ENCODE measurements around the gene FAM170B. TPM values are rescaled to one million over a fixed set of nuclear protein-coding genes. Genes with fewer than 3 reads are reported as not detected.

FAM170B gene
- total and polyA plus RNA-seq, 2 donors (not counting 3 experiments of a cell fraction or from before 2014, with no cell fraction given) = not detected

DNA sequence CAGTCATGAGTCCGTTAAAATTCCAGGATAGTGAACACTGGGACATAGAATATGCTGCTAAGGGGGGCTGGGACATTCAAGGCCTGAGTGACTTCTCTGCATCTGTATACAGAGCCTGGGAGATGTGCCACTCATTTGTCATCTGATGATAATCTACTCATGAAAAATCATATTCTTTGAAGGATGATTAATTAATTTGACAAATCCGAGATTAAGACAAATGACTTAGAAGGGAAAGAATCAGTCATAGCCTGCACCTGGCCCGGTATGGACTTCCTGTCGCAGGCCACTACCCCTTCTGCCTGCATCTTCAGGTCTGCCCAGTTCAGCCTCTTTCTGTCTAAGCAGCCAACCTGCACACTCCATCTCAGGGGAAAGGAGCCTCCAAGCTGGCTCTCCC lies 18.8 kb upstream of the FAM170B start:
- TF ChIP-seq, protein P1, sequence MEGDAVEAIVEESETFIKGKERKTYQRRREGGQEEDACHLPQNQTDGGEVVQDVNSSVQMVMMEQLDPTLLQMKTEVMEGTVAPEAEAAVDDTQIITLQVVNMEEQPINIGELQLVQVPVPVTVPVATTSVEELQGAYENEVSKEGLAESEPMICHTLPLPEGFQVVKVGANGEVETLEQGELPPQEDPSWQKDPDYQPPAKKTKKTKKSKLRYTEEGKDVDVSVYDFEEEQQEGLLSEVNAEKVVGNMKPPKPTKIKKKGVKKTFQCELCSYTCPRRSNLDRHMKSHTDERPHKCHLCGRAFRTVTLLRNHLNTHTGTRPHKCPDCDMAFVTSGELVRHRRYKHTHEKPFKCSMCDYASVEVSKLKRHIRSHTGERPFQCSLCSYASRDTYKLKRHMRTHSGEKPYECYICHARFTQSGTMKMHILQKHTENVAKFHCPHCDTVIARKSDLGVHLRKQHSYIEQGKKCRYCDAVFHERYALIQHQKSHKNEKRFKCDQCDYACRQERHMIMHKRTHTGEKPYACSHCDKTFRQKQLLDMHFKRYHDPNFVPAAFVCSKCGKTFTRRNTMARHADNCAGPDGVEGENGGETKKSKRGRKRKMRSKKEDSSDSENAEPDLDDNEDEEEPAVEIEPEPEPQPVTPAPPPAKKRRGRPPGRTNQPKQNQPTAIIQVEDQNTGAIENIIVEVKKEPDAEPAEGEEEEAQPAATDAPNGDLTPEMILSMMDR (IDR thresholded peaks at IDR 0.05; ENCODE audit: extremely low read depth in 1 of 2, insufficient read depth in 1 of 2, low read depth in 1 of 2, low read length in 2 of 2) = no peak
- TF ChIP-seq MYC (IDR thresholded peaks at IDR 0.05; ENCODE audit: low read depth, low read length) (no peak), JUN (IDR thresholded peaks at IDR 0.05; ENCODE audit: borderline replicate concordance, insufficient read depth, insufficient read length, low read depth) (no peak), POLR2AphosphoS5 (IDR thresholded peaks at IDR 0.05; ENCODE audit: insufficient read depth, low read depth, low read length) (no peak), FOS (IDR thresholded peaks at IDR 0.05; ENCODE audit: borderline replicate concordance, insufficient read depth, low read length) (no peak), GATA2 (IDR thresholded peaks at IDR 0.05; ENCODE audit: insufficient read depth, insufficient read length, low read depth, low read length) (no peak)
- TF ChIP-seq, protein P2, sequence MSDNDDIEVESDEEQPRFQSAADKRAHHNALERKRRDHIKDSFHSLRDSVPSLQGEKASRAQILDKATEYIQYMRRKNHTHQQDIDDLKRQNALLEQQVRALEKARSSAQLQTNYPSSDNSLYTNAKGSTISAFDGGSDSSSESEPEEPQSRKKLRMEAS (IDR thresholded peaks at IDR 0.05; ENCODE audit: insufficient read depth, insufficient read length) = no peak
- no peak overlapping the region for H3K27ac ChIP-seq (ENCODE audit: insufficient read depth, low read depth, low read length)
- no peak overlapping the region for H3K9ac ChIP-seq (replicated peaks; ENCODE audit: extremely low read depth, insufficient read depth, low read length)
- DNase-seq (ENCODE audit: low read depth, low spot score) = no peak
- no peaks in the 10 kb centered on the region for H3K79me2 ChIP-seq (ENCODE audit: control insufficient read depth, insufficient read depth, low read length)
- no peaks in the 10 kb centered on the region for H3K9me1 ChIP-seq (replicated peaks; ENCODE audit: control insufficient read depth, extremely low read depth, insufficient read depth, low read length)
- peaks cover 0 to 5% of the 10 kb centered on the region in 2 experiments for H3K27me3 ChIP-seq (ENCODE audit: control insufficient read depth in 2 of 2, insufficient read depth in 2 of 2, low read length in 2 of 2)
- dilution Hi-C loops (cut with MboI; ENCODE audit: extremely low pct_ligation_motif_present, low sequenced_read_pairs) (no loop called here), intact Hi-C loops (cut with micrococcal nuclease) (no loop called here)
- no peak for FAIRE-seq
- no peaks in the 10 kb centered on the region for H3K36me3 ChIP-seq (ENCODE audit: control insufficient read depth in 2 of 2, extremely low read depth in 1 of 2, insufficient read depth in 2 of 2, low read length in 2 of 2)
- H3K4me3 ChIP-seq (replicated peaks in 1 of 3; ENCODE audit: insufficient read depth in 1 of 3, low read depth in 1 of 3, low read length in 3 of 3) = no peak overlapping the region
- no peak overlapping the region for H3K4me2 ChIP-seq (ENCODE audit: insufficient read depth, low read length)
- H4K20me1 ChIP-seq (replicated peaks; ENCODE audit: control insufficient read depth, extremely low read depth, insufficient read depth, low read length) = no peaks in the 10 kb centered on the region
- POLR2A ChIA-PET = no interaction called here
- no peak overlapping the region for H2AFZ ChIP-seq (ENCODE audit: low read depth, low read length)
- H3K4me1 ChIP-seq (ENCODE audit: control insufficient read depth, extremely low read depth, insufficient read depth, low read length) = no peaks in the 10 kb centered on the region
- no TSS peak for BruUV-seq (replicated peaks)
- no peaks in the 10 kb centered on the region for H3K9me3 ChIP-seq (replicated peaks; ENCODE audit: control insufficient read depth, insufficient read depth, low read length)
- CTCF ChIA-PET = no interaction called here

All from endothelial cell of umbilical vein (primary cell).